Measurements from ENCODE around the gene KCNH3. TPM values are rescaled to one million over a fixed set of nuclear protein-coding genes. Genes with fewer than 3 reads are reported as not detected.

Gene KCNH3
- total RNA-seq, 1 experiment from 2014 or later = 3.6 TPM

- in situ Hi-C loops (cut with HindIII; ENCODE audit: low pct_unique_long_range_greater_than_20kb, low sequenced_read_pairs) = no loop called here
- no peak for DNase-seq (ENCODE audit: low read depth)
Observed at GRCh38 chr12:49541911-49542505, 3.2 kb downstream of the KCNH3 start.

GRCh38 chr12:49542592-49543160 lies 3.8 kb downstream of the KCNH3 start:
- in situ Hi-C loops (cut with HindIII; ENCODE audit: low pct_unique_long_range_greater_than_20kb, low sequenced_read_pairs) = no loop called here

GRCh38 chr12:49543221-49543913 lies 4.5 kb downstream of the KCNH3 start:
- in situ Hi-C loops (cut with HindIII; ENCODE audit: low pct_unique_long_range_greater_than_20kb, low sequenced_read_pairs) = no loop called here

More at GRCh38 chr12:49542592-49543160, 3.8 kb downstream of the KCNH3 start:
- no peak for DNase-seq (ENCODE audit: low read depth)

GRCh38 chr12:49543914-49544815 lies 5.3 kb downstream of the KCNH3 start:
- in situ Hi-C loops (cut with HindIII; ENCODE audit: low pct_unique_long_range_greater_than_20kb, low sequenced_read_pairs) = no loop called here

More at GRCh38 chr12:49543221-49543913, 4.5 kb downstream of the KCNH3 start:
- DNase-seq (ENCODE audit: low read depth) = no peak

GRCh38 chr12:49545815-49546214 lies 7.0 kb downstream of the KCNH3 start:
- no peak for DNase-seq (ENCODE audit: low read depth)

More at GRCh38 chr12:49543914-49544815, 5.3 kb downstream of the KCNH3 start:
- no peak for DNase-seq (ENCODE audit: low read depth)

GRCh38 chr12:49546481-49546880 lies 7.7 kb downstream of the KCNH3 start:
- in situ Hi-C loops (cut with HindIII; ENCODE audit: low pct_unique_long_range_greater_than_20kb, low sequenced_read_pairs) = no loop called here
- no peak for DNase-seq (ENCODE audit: low read depth)

More at GRCh38 chr12:49545815-49546214, 7.0 kb downstream of the KCNH3 start:
- in situ Hi-C loops (cut with HindIII; ENCODE audit: low pct_unique_long_range_greater_than_20kb, low sequenced_read_pairs) = no loop called here

GRCh38 chr12:49547090-49547690 lies 8.4 kb downstream of the KCNH3 start:
- in situ Hi-C loops (cut with HindIII; ENCODE audit: low pct_unique_long_range_greater_than_20kb, low sequenced_read_pairs) = no loop called here
- DNase-seq (ENCODE audit: low read depth) = no peak

GRCh38 chr12:49548481-49548821 lies 9.6 kb downstream of the KCNH3 start:
- in situ Hi-C loops (cut with HindIII; ENCODE audit: low pct_unique_long_range_greater_than_20kb, low sequenced_read_pairs) = no loop called here
- no peak for DNase-seq (ENCODE audit: low read depth)

GRCh38 chr12:49548822-49549648 lies 10.2 kb downstream of the KCNH3 start:
- in situ Hi-C loops (cut with HindIII; ENCODE audit: low pct_unique_long_range_greater_than_20kb, low sequenced_read_pairs) = no loop called here

GRCh38 chr12:49549735-49550692 lies 11.2 kb downstream of the KCNH3 start:
- DNase-seq (ENCODE audit: low read depth) = no peak
- in situ Hi-C loops (cut with HindIII; ENCODE audit: low pct_unique_long_range_greater_than_20kb, low sequenced_read_pairs) = no loop called here

More at GRCh38 chr12:49548822-49549648, 10.2 kb downstream of the KCNH3 start:
- no peak for DNase-seq (ENCODE audit: low read depth)

GRCh38 chr12:49550693-49551252 lies 11.9 kb downstream of the KCNH3 start:
- no peak for DNase-seq (ENCODE audit: low read depth)
- in situ Hi-C loops (cut with HindIII; ENCODE audit: low pct_unique_long_range_greater_than_20kb, low sequenced_read_pairs) = no loop called here

GRCh38 chr12:49552014-49552413 lies 13.2 kb downstream of the KCNH3 start:
- no peak for DNase-seq (ENCODE audit: low read depth)
- in situ Hi-C loops (cut with HindIII; ENCODE audit: low pct_unique_long_range_greater_than_20kb, low sequenced_read_pairs) = no loop called here

- in situ Hi-C loops (cut with HindIII; ENCODE audit: low pct_unique_long_range_greater_than_20kb, low sequenced_read_pairs) = no loop called here
Observed at GRCh38 chr12:49552425-49552824, 13.6 kb downstream of the KCNH3 start.

GRCh38 chr12:49552899-49553298 lies 14.1 kb downstream of the KCNH3 start:
- in situ Hi-C loops (cut with HindIII; ENCODE audit: low pct_unique_long_range_greater_than_20kb, low sequenced_read_pairs) = no loop called here
- DNase-seq (ENCODE audit: low read depth) = no peak

More at GRCh38 chr12:49552425-49552824, 13.6 kb downstream of the KCNH3 start:
- no peak for DNase-seq (ENCODE audit: low read depth)

- DNase-seq (ENCODE audit: low read depth) = peak; percentile 46
Observed at GRCh38 chr12:49553512-49554088, 14.8 kb downstream of the KCNH3 start.

GRCh38 chr12:49554266-49554665 lies 15.4 kb downstream of the KCNH3 start:
- no peak for DNase-seq (ENCODE audit: low read depth)
- in situ Hi-C loops (cut with HindIII; ENCODE audit: low pct_unique_long_range_greater_than_20kb, low sequenced_read_pairs) = no loop called here

More at GRCh38 chr12:49553512-49554088, 14.8 kb downstream of the KCNH3 start:
- in situ Hi-C loops (cut with HindIII; ENCODE audit: low pct_unique_long_range_greater_than_20kb, low sequenced_read_pairs) = no loop called here

All from Caki2 (cell line).